ENCODE data around the gene NDUFA11.

- TF ChIP-seq, protein P1, sequence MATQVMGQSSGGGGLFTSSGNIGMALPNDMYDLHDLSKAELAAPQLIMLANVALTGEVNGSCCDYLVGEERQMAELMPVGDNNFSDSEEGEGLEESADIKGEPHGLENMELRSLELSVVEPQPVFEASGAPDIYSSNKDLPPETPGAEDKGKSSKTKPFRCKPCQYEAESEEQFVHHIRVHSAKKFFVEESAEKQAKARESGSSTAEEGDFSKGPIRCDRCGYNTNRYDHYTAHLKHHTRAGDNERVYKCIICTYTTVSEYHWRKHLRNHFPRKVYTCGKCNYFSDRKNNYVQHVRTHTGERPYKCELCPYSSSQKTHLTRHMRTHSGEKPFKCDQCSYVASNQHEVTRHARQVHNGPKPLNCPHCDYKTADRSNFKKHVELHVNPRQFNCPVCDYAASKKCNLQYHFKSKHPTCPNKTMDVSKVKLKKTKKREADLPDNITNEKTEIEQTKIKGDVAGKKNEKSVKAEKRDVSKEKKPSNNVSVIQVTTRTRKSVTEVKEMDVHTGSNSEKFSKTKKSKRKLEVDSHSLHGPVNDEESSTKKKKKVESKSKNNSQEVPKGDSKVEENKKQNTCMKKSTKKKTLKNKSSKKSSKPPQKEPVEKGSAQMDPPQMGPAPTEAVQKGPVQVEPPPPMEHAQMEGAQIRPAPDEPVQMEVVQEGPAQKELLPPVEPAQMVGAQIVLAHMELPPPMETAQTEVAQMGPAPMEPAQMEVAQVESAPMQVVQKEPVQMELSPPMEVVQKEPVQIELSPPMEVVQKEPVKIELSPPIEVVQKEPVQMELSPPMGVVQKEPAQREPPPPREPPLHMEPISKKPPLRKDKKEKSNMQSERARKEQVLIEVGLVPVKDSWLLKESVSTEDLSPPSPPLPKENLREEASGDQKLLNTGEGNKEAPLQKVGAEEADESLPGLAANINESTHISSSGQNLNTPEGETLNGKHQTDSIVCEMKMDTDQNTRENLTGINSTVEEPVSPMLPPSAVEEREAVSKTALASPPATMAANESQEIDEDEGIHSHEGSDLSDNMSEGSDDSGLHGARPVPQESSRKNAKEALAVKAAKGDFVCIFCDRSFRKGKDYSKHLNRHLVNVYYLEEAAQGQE (tag by site-specific recombination; IDR thresholded peaks at IDR 0.05) = no peak
- TF ChIP-seq, protein P2, sequence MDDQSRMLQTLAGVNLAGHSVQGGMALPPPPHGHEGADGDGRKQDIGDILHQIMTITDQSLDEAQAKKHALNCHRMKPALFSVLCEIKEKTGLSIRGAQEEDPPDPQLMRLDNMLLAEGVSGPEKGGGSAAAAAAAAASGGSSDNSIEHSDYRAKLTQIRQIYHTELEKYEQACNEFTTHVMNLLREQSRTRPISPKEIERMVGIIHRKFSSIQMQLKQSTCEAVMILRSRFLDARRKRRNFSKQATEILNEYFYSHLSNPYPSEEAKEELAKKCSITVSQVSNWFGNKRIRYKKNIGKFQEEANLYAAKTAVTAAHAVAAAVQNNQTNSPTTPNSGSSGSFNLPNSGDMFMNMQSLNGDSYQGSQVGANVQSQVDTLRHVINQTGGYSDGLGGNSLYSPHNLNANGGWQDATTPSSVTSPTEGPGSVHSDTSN (CRISPR knock-in tag; IDR thresholded peaks at IDR 0.05) = no peak
- TF ChIP-seq, protein P3, sequence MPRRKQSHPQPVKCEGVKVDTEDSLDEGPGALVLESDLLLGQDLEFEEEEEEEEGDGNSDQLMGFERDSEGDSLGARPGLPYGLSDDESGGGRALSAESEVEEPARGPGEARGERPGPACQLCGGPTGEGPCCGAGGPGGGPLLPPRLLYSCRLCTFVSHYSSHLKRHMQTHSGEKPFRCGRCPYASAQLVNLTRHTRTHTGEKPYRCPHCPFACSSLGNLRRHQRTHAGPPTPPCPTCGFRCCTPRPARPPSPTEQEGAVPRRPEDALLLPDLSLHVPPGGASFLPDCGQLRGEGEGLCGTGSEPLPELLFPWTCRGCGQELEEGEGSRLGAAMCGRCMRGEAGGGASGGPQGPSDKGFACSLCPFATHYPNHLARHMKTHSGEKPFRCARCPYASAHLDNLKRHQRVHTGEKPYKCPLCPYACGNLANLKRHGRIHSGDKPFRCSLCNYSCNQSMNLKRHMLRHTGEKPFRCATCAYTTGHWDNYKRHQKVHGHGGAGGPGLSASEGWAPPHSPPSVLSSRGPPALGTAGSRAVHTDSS (tag by site-specific recombination; IDR thresholded peaks at IDR 0.05) = no peak
- TF ChIP-seq ZNF239 (tag by site-specific recombination; IDR thresholded peaks at IDR 0.05) (no peak), ZNF18 (tag by site-specific recombination; IDR thresholded peaks at IDR 0.05) (no peak), ZBTB21 (tag by site-specific recombination; IDR thresholded peaks at IDR 0.05) (no peak)
- TF ChIP-seq, protein P4, sequence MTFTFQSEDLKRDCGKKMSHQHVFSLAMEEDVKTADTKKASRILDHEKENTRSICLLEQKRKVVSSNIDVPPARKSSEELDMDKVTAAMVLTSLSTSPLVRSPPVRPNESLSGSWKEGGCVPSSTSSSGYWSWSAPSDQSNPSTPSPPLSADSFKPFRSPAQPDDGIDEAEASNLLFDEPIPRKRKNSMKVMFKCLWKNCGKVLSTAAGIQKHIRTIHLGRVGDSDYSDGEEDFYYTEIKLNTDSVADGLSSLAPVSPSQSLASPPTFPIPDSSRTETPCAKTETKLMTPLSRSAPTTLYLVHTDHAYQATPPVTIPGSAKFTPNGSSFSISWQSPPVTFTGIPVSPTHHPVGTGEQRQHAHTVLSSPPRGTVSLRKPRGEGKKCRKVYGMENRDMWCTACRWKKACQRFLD (tag by site-specific recombination; IDR thresholded peaks at IDR 0.05) = no peak
- TF ChIP-seq, protein P5, sequence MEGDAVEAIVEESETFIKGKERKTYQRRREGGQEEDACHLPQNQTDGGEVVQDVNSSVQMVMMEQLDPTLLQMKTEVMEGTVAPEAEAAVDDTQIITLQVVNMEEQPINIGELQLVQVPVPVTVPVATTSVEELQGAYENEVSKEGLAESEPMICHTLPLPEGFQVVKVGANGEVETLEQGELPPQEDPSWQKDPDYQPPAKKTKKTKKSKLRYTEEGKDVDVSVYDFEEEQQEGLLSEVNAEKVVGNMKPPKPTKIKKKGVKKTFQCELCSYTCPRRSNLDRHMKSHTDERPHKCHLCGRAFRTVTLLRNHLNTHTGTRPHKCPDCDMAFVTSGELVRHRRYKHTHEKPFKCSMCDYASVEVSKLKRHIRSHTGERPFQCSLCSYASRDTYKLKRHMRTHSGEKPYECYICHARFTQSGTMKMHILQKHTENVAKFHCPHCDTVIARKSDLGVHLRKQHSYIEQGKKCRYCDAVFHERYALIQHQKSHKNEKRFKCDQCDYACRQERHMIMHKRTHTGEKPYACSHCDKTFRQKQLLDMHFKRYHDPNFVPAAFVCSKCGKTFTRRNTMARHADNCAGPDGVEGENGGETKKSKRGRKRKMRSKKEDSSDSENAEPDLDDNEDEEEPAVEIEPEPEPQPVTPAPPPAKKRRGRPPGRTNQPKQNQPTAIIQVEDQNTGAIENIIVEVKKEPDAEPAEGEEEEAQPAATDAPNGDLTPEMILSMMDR (tag by site-specific recombination; IDR thresholded peaks at IDR 0.05) = no peak
Measured at GRCh38 chr19:5953030-5953589, 49.5 kb upstream of the NDUFA11 start.
